HG02610 (cell line): ENCODE measurements around the gene SNTG2.
A peak's percentile ranks its signal among the peaks of the same experiment; 100 is the strongest.

Source experiments
- ATAC-seq: cut with Tn5 transposase; IDR thresholded peaks from one replicate; pipeline ENCODE4 v1.9.1; 2021; ENCODE audit warnings: mild to moderate bottlenecking, moderate library complexity; ENCODE audit not compliant: unreplicated experiment

Gene SNTG2

DNA sequence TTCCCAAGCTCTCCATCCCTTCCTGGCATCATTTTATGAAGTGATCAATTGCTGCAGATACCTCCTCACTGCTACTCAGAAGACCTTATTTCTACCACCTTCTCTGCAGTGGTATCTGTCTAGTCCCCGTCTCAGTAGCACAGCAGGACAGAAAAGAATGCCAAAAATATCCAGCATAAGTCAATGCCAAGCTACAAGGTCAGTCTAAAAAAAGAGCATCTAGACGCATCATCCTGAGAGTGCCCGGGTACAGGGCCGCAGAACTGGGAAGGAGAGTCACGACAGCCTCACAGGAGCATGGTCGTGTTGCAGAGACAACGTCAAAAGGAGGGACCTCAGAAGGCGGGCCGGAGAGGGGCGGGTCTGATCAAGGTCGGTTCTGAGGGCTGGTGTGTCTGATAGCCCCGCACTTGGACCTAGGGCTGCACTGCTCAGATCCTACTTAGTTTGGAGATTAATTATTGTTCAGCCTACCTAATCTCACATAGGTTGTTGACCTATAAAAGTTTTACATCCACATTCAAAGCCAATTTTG, 24.3 kb upstream of the SNTG2 start:
- ATAC-seq, result no peak

- ATAC-seq, result no peak
Observed at GRCh38 chr2:926896-927295, 23.8 kb upstream of the SNTG2 start.

DNA sequence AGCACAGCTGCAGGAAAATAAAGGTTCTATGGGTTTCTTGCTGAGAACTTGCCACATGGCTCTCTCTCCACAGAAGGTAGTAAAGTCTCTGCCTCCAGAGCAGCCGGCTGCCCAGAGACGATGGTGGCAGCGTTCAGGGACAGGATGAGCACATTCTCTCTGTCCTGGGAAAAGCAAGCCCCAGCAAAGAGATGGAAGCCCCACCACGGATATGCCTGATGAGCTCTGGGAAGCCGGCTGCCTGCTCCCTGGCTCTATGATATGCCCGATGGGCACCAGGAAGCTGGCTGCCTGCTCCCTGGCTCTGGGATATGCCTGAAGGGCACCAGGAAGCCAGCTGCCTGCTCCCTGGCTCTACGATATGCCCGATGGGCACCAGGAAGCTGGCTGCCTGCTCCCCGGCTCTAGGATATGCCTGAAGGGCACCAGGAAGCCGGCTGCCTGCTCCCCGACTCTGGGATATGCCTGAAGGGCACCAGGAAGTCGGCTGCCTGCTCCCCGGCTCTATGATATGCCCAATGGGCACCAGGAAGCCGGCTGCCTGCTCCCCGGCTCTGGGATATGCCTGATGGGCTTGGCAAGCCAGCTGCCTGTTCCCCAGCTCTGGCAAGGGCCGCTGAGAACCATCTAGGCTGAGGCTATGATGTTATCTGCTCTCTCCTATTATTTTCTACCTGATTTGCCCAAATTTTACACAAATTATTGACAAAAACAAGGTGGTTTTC, 21.5 kb upstream of the SNTG2 start:
- ATAC-seq, result no peak

DNA sequence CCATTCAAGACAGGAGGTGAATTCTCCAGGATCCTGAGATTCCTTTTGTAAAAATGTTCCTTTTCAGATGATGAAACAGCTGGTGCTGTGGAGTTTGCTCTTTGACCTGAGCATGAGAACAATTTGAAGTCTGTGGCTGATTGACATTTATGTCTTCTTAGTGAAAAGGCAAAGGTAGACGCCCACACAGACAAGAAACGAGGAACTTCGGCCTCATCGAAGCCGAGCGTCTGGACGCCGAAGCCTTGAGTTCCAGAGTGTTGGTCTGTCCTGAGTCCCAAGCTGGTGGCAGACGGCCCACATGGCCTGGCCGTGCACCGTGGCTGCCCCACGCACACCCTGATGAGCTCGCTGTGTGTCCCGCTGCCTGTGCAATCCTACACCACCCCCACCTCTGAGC, 20.7 kb upstream of the SNTG2 start:
- no peak for ATAC-seq

DNA sequence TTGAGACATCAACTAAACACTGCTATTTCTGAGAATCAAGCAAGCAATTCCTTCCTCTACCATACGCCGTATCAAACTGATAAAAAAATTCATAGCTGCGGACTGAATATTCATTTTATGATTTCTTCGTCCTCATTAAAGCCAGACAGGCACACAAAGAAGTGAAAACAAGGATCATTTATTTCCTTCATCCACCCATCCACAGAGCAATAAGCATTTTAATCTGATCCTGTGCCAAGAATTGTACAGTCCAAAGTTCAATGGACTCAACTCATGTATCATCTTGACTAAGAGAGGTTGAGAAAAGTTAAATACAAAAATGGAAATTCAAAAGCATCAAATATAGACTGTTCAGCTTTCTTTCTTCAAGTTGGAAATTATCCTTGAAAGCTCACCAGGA, 19.7 kb upstream of the SNTG2 start:
- ATAC-seq, result no peak

- ATAC-seq, result no peak
Observed at GRCh38 chr2:932320-933115, 18.1 kb upstream of the SNTG2 start.

GRCh38 chr2:933734-934295, 16.8 kb upstream of the SNTG2 start:
- ATAC-seq, result no peak

GRCh38 chr2:937530-937929, 13.1 kb upstream of the SNTG2 start:
- ATAC-seq, result no peak

DNA sequence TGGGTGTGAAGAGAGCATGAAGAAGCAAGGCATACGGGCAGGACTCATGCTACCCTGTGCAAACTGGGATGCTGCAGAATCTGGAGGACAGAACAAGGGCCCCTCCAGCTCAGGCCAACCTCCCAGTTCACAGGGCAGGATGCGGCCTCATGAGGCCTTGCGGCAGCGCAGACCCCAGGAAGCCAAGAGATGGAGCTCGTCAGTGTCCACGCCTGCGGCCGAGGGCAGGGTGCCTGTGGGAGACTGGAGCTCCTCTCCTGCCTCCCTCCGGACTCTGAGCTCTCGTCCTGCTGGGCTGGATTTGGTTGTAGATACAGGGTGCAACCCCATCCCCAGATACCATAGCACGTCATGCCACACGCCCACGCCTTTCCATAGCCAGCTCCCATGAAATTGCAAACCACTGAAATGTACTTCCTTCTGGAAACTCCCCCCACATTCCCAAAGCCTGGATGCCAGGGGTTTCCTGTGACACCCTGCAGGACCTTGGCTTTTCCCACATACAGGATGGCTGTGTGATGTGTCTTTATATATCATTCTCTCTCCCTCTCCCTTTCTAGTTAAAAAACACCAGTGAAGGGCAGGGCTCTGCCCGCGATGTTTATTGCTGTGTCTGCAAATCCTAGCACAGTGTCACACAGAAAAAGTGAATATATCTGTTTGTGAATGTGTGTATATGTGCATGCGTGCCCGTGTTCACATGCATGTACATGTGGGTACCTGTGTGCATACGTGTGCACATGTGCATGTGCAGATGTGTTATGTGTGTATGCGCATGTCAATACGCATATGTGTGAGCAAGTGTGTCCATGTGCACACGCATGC, 12.3 kb upstream of the SNTG2 start:
- ATAC-seq, result no peak

GRCh38 chr2:939936-940601, 10.6 kb upstream of the SNTG2 start:
- ATAC-seq, result no peak

DNA sequence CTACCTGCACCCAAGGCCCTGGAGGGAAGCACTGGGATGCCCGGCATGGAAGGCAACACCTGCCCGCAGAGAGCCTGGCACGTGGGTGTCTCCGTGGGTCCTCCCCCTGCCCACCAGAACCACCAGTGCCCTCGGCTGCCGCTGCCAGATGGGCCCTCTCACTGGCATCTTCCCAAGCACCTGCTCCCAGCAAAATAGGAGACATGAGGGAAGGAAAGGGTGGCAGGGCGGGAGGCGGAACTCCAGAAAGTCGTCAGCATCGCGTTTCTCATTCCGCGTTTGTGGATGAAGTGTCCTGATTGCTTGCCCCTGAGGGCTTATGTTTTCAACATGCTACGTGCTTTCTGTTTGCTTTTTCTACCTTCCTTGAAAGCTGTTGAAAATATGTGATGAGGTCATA, 8.8 kb upstream of the SNTG2 start:
- ATAC-seq, result no peak

DNA sequence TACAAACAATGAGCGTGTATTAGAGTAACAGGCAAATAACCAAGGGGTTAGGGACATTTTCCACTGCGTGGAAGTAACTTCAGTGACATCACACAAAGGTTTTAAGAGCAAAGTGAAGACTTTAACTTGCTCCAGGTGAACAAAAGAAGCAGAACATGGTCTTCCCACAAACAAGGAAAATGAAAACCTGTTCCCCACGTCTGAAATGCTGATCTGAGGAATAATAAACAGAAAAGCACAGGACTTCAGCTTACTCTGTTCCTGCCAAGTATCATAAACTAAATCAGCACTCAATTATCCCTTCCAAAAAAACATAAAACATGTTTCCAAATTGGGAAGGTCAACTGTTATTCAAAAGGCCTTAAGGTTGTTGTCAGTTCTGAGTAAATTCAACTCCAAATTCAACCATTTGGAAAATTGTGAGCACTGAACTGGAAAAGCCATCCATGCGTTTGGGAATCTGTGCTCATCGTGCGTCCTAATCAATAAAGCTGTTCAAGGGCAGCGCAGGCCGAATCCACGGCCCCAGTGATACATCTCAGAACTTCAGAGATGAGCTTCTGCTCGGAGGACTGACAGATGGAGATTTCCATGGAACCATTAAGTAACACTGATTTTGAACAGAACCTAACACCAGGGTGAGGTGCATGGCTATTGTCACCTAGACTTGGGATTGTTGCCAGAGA, 7.7 kb upstream of the SNTG2 start:
- ATAC-seq, result no peak

GRCh38 chr2:943461-943797, 7.2 kb upstream of the SNTG2 start:
- ATAC-seq, result no peak

DNA sequence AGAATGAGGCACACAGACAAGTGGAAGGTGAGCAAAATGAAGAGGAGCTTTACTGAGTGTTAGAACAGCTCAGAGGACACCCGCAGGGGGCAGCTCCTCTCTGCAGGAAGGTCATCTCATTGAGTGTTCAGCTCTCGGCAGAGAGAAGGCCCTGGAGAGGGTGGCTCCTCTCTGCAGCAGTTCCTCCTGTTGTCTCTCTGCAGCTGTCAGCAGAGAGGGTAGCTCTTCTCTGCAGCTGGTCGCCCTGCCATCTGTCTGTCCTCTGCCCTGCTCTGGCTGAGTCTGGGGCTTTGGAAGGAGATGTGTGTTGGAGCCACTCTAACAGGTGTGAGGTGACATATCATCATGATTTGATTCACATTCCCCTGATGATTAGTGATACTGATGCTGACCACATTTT, 6.8 kb upstream of the SNTG2 start:
- ATAC-seq, result no peak

DNA sequence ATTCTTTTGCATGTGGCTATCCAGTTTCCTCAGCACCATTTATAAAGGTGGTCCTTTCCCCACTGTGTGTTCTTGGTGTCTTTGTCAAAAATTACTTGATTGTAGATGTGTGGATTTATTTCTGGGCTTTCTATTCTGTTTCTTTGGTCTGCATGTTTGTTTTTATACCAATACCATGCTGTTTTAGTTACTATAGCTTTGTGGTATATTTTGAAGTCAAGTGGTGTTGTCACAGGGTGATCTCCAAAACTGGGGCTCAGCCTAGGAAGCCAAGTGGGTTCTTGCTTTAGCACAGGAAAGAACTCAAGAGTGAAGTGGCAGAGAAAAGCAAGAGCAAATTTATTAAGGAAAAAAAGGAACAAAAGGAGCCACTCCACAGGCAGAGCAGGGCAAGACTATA, 6.0 kb upstream of the SNTG2 start:
- no peak for ATAC-seq

- ATAC-seq, result no peak
Observed at GRCh38 chr2:945104-945503, 5.5 kb upstream of the SNTG2 start.

GRCh38 chr2:946073-946948, 4.3 kb upstream of the SNTG2 start:
- peak; percentile 65 for ATAC-seq

DNA sequence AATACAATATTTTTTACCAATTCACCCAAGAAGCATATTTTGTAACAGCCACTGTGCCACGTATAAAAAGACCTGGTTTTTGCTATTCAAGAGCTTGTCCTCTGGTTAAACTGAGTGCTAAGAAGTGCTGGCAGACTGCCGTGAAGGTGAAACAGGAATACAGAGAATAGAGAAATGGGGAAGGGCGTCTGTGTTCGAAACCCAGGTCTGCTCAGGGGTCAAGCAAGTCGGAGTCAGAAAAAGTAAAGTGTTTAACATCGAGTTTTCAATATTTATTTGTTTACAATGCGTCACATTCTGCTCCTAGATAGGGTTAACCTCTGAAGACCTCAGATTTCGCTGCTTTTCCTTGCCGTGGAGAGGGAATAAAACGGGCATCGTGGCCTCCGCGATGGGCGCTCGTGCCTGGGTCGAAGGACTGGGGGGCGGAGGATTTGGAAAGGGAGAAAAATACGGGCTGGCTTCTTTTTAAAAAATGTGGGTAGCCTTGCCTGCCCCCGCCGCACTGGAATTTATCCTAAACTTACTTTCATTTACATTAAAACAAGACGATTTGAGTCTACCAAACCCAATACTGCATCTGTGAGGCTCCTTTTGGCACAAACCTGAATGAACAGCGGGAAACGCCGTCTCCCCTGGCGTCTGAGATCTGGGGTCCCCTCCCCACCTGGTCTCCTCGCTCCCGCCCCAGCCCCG, 1.1 kb upstream of the SNTG2 start:
- ATAC-seq, result no peak
